ENCODE data around the gene CABCOCO1. TPM values are rescaled to one million over a fixed set of nuclear protein-coding genes. Genes with fewer than 3 reads are reported as not detected.

CABCOCO1 gene
- total RNA-seq, 1 donor from 2014 or later: 0.47 TPM

GRCh38 chr10:61796785-61797184 is 134.1 kb downstream of the CABCOCO1 start:
- TF ChIP-seq, protein P1, sequence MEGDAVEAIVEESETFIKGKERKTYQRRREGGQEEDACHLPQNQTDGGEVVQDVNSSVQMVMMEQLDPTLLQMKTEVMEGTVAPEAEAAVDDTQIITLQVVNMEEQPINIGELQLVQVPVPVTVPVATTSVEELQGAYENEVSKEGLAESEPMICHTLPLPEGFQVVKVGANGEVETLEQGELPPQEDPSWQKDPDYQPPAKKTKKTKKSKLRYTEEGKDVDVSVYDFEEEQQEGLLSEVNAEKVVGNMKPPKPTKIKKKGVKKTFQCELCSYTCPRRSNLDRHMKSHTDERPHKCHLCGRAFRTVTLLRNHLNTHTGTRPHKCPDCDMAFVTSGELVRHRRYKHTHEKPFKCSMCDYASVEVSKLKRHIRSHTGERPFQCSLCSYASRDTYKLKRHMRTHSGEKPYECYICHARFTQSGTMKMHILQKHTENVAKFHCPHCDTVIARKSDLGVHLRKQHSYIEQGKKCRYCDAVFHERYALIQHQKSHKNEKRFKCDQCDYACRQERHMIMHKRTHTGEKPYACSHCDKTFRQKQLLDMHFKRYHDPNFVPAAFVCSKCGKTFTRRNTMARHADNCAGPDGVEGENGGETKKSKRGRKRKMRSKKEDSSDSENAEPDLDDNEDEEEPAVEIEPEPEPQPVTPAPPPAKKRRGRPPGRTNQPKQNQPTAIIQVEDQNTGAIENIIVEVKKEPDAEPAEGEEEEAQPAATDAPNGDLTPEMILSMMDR (IDR thresholded peaks at IDR 0.05): no peak
- Mint-ChIP-seq H3K9me3 (ENCODE audit: low read depth) (no peaks in the 10 kb centered on the region), H3K4me3 (ENCODE audit: unreplicated experiment) (no peak overlapping the region), H3K36me3 (ENCODE audit: low read depth) (no peaks in the 10 kb centered on the region), H3K4me1 (ENCODE audit: low read depth) (peaks cover 37% of the 10 kb centered on the region), H3K27me3 (ENCODE audit: low read depth) (no peaks in the 10 kb centered on the region), H3K27ac (ENCODE audit: unreplicated experiment) (no peak overlapping the region)
- no peak for DNase-seq (ENCODE audit: low spot score)

DNA sequence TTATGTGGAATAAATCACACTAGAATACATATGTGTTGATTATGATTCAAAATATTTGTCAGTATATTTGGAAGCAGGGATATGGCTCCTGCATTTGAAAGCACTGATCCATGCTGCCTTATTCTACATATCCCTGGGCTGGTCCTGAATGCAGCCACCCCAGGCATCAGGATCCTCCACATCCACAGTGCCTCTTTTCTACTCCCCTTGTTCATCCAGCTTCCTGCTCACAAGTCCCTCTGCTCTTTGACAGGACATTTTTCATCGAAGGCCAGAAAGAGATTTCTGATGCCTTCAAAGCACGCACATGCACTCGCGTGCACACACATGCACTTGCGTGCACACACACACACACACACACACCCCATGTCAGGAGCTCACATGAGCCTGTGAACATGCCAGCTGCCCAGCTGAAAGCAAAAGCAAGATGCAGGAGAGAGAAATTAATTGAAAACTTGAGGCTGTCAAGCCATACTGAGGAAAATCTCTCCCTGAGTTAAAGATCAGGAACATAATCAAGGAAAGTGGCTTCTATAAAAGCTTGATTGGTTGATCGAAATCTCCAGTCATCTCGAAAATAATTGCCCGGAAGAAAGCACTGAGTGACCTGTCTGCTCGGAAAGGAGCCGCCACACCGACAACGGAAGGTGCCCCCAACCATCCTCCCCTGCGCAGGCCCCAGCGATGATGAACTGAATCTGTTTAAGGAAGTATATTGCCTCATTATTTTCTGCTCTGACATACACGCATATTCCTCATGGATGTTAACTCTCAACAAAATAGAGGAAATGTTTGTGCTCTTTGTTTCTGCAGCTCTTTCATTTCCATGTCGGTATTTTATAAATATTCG is 134.8 kb downstream of the CABCOCO1 start:
- H3K4me1 Mint-ChIP-seq (ENCODE audit: low read depth): peaks cover 30% of the 10 kb centered on the region
- DNase-seq (ENCODE audit: low spot score): no peak
- no peaks in the 10 kb centered on the region for H3K9me3 Mint-ChIP-seq (ENCODE audit: low read depth)
- H3K36me3 Mint-ChIP-seq (ENCODE audit: low read depth): no peaks in the 10 kb centered on the region
- H3K4me3 Mint-ChIP-seq (ENCODE audit: unreplicated experiment): no peak overlapping the region
- H3K27me3 Mint-ChIP-seq (ENCODE audit: low read depth): no peaks in the 10 kb centered on the region
- no peak overlapping the region for H3K27ac Mint-ChIP-seq (ENCODE audit: unreplicated experiment)
- TF ChIP-seq, protein P1 (IDR thresholded peaks at IDR 0.05): no peak

- no peak overlapping the region for H3K4me3 Mint-ChIP-seq (ENCODE audit: unreplicated experiment)
- no peaks in the 10 kb centered on the region for H3K36me3 Mint-ChIP-seq (ENCODE audit: low read depth)
- TF ChIP-seq, protein P1 (IDR thresholded peaks at IDR 0.05): no peak
- H3K4me1 Mint-ChIP-seq (ENCODE audit: low read depth): peaks cover 18% of the 10 kb centered on the region
- no peaks in the 10 kb centered on the region for H3K9me3 Mint-ChIP-seq (ENCODE audit: low read depth)
- DNase-seq (ENCODE audit: low spot score): no peak
- no peaks in the 10 kb centered on the region for H3K27me3 Mint-ChIP-seq (ENCODE audit: low read depth)
- no peak overlapping the region for H3K27ac Mint-ChIP-seq (ENCODE audit: unreplicated experiment)
These were observed 136.0 kb downstream of the CABCOCO1 start for GRCh38 chr10:61798713-61799112.

GRCh38 chr10:61801484-61801883 is 138.8 kb downstream of the CABCOCO1 start:
- TF ChIP-seq, protein P1 (IDR thresholded peaks at IDR 0.05): no peak
- Mint-ChIP-seq H3K9me3 (ENCODE audit: low read depth) (no peaks in the 10 kb centered on the region), H3K36me3 (ENCODE audit: low read depth) (no peaks in the 10 kb centered on the region), H3K4me1 (ENCODE audit: low read depth) (peaks cover 10% of the 10 kb centered on the region), H3K27ac (ENCODE audit: unreplicated experiment) (no peak overlapping the region), H3K27me3 (ENCODE audit: low read depth) (no peaks in the 10 kb centered on the region), H3K4me3 (ENCODE audit: unreplicated experiment) (no peak overlapping the region)
- no peak for DNase-seq (ENCODE audit: low spot score)

- H3K4me1 Mint-ChIP-seq (ENCODE audit: low read depth): peaks cover 10% of the 10 kb centered on the region
- H3K27ac Mint-ChIP-seq (ENCODE audit: unreplicated experiment): no peak overlapping the region
- H3K36me3 Mint-ChIP-seq (ENCODE audit: low read depth): no peaks in the 10 kb centered on the region
- no peaks in the 10 kb centered on the region for H3K27me3 Mint-ChIP-seq (ENCODE audit: low read depth)
- no peak overlapping the region for H3K4me3 Mint-ChIP-seq (ENCODE audit: unreplicated experiment)
- peaks cover 4% of the 10 kb centered on the region for H3K9me3 Mint-ChIP-seq (ENCODE audit: low read depth)
- TF ChIP-seq, protein P1 (IDR thresholded peaks at IDR 0.05): no peak
- DNase-seq (ENCODE audit: low spot score): no peak
These were observed 140.5 kb downstream of the CABCOCO1 start for GRCh38 chr10:61803269-61803668.

Measured in chondrocyte (in vitro differentiated cells).